K562 (cell line): Measurements from ENCODE around the gene TMEM205. TPM values are rescaled to one million over a fixed set of nuclear protein-coding genes. Genes with fewer than 3 reads are reported as not detected.

Source experiments
- E2F1 ChIP-seq: sonication (generic); formaldehyde crosslinking; IDR thresholded peaks from 2 replicates; pipeline ENCODE4 v1.8.1; 2023; ENCODE audit warnings: mild to moderate bottlenecking, missing genetic modification reagents, moderate library complexity
- HMGXB4 ChIP-seq: sonication (generic); formaldehyde crosslinking; IDR thresholded peaks from 2 replicates; pipeline ENCODE4 v1.8.1; 2023; ENCODE audit warnings: mild to moderate bottlenecking, missing genetic modification reagents
- MGA ChIP-seq: fragments of 450-650 bp; IDR thresholded peaks from 2 replicates; pipeline ENCODE4 v1.6.1; 2016; ENCODE audit warnings: mild to moderate bottlenecking, moderate library complexity
- NKRF ChIP-seq: fragments of 450-650 bp; IDR thresholded peaks from 2 replicates; pipeline ENCODE4 v1.6.1; 2016; ENCODE audit warnings: borderline replicate concordance
- ZFP30 ChIP-seq: fragments of 250-450 bp; sonication (Bioruptor Pico); IDR thresholded peaks from 2 replicates; pipeline ENCODE4 v1.8.0; 2022; ENCODE audit warnings: moderate library complexity, mild to moderate bottlenecking, inconsistent platforms, borderline replicate concordance
- polyA plus RNA-seq, 8 experiments: library from polyadenylated mRNA; depleted of rRNA in 4 of 8; stranded (reverse) in 5 of 8; unstranded in 3 of 8; fragments of >200 nt; fragmentation: Nextera tagmentation in 2 of 8; fragmentation: Illumina TruSeq in 1 of 8; extraction: Ambion mirVana in 2 of 8; extraction: Trizol in 1 of 8; gene quantifications; 2 replicates each; pipeline versions ENCODE4 v1.2.1 to v1.2.3, GENCODE V29; 2011 to 2014; ENCODE audit warnings: inconsistent platforms in 1 of 8, missing spikeins in 1 of 8
- total RNA-seq, 7 experiments: library from RNA; depleted of rRNA in 6 of 7; stranded (reverse); fragments of >200 nt in 6 of 7; fragmentation: Illumina TruSeq in 2 of 7; extraction: Trizol in 2 of 7; gene quantifications; 2 replicates each; pipeline versions ENCODE4 v1.2.1 to v1.2.3, GENCODE V29; 2011 to 2021; ENCODE audit warnings: low replicate concordance in 1 of 7

TMEM205 gene
- total and polyA plus RNA-seq, 9 of the 15 experiments (the other 6 are each of a cell fraction or from before 2014, with no cell fraction given) = 21.3 to 81.5 (median 44.1) TPM

GRCh38 chr19:11355160-11356073 is 9.3 kb upstream of the TMEM205 start, which contains the start of gene PLPPR2 (continued):
- no peak for TF ChIP-seq MGA
- no peak for TF ChIP-seq HMGXB4 (CRISPR knock-in tag)
- no peak for TF ChIP-seq E2F1 (CRISPR knock-in tag)
- no peak for TF ChIP-seq ZFP30 (CRISPR knock-in tag)
- no peak for TF ChIP-seq NKRF
